Endothelial cell of hepatic sinusoid (primary cell): ENCODE data around the gene TUBA8.
"Not testable (repeated sequence)": the region's sequence is repeated elsewhere in the genome, so short reads cannot be mapped to it uniquely, and the experiment has no call there.

Experiments used
- in situ Hi-C: cut with HindIII; loops from 2 replicates; pipeline ENCODE4 v1.10.0; 2017; ENCODE audit warnings: low sequenced_read_pairs

TUBA8 gene

GRCh38 chr22:18123476-18124025 is 12.9 kb downstream of the TUBA8 start:
- in situ Hi-C loops: not testable (repeated sequence)

DNA sequence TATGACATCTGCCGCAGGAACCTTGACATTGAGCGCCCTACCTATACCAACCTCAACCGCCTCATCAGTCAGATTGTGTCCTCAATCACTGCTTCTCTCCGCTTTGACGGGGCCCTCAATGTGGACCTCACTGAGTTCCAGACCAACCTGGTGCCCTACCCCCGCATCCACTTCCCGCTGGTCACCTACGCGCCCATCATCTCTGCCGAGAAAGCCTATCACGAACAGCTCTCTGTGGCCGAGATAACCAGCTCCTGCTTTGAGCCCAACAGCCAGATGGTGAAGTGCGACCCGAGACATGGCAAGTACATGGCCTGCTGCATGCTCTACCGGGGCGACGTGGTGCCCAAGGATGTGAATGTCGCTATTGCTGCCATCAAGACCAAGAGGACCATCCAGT is 16.0 kb downstream of the TUBA8 start:
- in situ Hi-C loops: no loop called here

- in situ Hi-C loops: no loop called here
These were observed 19.4 kb downstream of the TUBA8 start for GRCh38 chr22:18130018-18130417.

GRCh38 chr22:18130699-18131429 is 20.3 kb downstream of the TUBA8 start:
- in situ Hi-C loops: no loop called here

DNA sequence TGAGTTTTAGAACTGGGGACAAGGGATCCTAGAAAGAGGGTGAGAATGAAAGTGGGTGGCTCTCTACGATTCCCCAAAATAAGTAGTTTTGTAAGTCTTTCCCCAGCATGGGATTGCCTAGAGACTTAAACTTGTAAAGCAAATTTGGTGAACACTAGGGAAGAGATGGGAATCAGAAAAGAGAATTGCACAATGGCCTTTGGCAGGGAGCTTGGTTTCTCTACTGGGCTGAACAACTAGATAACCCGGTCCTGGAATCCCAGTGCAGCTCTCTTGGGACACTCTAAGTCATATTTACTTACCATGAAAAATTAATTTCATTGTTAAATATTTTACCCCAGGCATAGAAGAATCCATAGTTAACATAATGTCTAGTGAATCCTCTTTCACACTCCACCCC is 22.8 kb downstream of the TUBA8 start:
- in situ Hi-C loops: no loop called here

DNA sequence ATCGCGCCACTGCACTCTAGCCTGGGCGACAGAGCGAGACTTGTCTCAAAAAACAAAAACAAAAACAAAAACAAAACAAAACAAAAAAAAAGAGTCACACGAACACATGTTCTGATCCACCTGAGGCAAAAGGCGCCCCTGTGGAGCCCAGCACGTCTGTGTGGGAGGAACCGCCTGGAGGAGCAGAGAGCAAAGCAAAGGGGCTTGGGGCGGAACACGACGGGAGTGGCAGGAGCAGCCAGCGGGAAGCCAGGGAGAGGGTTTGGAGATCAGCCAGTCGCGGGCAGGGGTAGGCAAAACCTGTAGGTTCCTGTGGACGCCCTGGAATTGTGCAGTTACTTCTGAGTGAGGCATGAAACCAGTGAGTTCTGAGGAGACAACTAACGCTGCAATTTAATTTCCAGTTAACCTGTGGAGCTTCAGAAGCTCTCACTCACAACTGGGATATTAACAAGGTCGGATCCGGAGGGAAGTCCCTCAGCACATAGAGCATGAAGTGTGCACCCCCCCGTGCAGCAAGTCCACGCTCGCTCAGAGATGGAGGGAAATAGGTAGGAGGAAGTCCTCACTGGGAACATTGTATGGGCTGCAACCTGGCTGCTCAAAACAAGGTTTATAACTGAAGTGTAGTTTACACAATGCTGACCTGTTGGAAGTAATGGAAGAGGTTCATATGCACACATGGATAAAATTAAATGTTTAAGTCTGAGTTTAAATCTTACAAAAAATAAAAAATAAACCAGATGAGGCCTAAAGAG is 26.1 kb downstream of the TUBA8 start:
- in situ Hi-C loops: no loop called here

DNA sequence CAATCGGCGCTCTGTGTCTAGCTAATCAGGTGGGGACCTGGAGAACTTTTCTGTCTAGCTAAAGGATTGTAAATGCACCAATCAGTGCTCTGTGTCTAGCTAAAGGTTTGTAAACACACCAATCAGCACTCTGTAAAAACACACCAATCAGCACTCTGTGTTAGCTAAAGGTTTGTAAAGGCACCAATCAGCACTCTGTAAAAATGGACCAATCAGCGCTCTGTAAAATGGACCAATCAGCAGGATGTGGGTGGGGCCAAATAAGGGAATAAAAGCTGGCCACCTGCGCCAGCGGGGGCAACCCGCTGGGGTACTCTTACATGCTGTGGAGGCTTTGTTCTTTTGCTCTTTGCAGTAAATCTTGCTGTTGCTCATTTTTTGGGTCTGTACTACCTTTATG is 30.4 kb downstream of the TUBA8 start:
- in situ Hi-C loops: not testable (repeated sequence)

DNA sequence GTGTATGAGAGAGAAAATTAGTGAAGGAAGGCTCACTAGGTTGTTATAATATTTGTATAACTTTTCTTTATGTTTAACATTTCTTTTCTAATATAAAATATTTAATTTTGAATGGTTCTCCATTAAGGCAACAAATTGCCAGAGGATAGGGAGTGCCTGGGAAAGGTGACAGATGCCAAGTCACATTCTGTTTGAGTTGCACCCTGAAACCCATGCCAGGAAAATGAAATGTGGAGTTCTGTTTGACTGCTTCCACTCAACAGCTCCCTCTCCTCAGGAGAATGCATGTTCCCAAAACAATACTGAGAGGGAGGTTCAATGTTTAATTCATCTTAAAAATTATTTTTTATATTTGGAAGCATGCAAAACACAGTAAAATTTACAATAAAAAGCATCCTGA is 33.5 kb downstream of the TUBA8 start:
- in situ Hi-C loops: no loop called here

DNA sequence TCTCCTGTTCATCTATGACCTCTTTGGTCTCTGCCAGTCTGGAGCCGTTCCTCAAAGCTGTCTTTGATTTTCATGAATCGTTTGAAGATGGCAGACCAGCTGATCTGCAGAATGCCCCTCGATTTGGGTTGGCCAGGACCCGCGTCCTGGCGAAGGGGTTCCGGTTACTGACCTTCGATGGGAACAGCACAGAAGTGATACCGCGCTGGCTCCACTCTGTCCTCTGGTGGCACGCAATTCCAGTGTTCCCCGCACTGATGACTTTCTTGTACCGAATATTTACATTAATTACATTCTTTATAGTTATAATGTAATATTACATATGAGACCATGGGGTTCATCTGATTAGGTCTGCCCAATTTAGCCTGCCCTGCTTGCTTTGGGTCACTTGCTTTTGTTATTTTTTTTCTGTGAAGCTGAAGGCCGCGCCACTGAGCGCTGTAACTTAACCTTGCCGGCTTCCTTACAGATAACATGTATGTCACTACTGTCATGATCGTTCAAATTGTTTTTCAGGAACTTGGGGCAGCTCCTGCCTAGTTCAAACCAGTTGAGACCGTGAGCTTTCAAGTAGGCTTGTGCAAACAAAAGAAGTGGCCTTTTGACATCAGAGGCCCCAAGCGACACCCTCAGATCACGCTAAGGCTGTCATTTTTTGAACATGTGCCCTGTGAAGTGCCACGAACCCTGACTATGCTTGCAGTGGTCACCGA is 35.2 kb downstream of the TUBA8 start:
- in situ Hi-C loops: no loop called here

DNA sequence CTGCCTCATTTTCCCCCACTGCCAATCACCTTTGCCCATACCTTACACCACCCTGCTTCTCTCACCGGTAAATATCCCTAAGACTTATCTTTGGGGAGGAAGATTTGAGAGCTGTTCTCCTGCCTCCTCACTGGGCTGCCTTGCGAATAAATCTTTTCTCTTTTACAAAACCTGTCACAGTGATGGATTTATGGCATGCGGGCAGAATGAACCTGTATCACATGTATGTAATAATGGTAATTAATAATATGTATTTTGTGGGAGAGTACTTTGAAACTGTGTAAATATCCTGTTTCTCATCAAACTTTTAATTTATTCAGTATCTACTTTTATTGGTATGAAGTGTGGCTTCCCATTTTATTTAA is 35.8 kb downstream of the TUBA8 start:
- in situ Hi-C loops: no loop called here

DNA sequence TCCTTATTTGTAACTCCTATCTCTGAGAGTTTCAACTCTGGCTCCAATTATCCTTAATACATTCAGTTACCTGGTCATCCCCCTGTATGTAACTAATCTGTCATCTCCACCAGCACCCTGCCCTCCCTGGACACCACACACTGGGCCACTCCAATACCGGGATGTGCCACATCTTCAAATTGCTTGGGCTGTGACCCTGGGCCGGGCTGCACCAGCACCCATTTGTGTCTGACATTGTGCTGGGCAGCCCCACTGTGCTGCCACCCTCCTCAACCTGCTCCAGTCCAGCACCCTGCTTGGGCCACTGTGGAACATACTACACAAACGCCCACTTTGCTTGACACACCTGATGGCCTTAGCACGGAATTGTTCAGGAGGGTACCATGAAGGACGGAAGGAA is 37.2 kb downstream of the TUBA8 start:
- in situ Hi-C loops: no loop called here

DNA sequence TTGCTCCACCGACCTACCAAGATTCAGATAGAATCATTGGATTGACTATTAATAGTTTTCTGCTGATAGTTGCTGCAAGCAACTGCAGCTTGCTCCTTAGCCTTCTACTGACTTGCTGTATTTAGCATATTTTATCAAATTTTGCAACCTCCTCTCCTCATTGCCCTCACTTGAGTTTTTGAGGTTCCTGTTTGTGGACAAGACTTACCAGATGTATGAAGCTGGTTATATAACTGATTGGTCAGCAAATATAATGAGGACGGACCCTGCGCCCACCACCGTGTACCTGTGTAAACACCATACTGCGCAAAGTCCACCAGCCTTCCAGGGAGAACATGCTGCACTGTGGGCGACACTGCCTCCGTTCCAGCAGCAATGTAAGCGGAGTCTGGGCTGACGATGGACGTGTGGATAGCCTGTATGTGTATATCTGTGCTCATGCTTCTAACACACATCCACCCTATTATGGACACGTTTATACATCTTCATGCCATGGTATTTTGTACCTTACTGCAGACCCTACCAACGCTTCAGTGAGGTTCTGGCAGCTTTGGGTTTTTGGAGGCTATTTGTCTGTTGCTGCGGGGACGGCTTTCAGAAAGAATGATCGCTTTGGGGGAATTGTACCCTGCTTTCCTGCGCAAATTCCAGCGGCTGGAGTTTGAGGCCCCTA is 37.8 kb downstream of the TUBA8 start:
- in situ Hi-C loops: no loop called here

GRCh38 chr22:18152519-18152918 is 41.9 kb downstream of the TUBA8 start:
- in situ Hi-C loops: no loop called here

- in situ Hi-C loops: no loop called here
These were observed 44.3 kb downstream of the TUBA8 start for GRCh38 chr22:18154821-18155390.

DNA sequence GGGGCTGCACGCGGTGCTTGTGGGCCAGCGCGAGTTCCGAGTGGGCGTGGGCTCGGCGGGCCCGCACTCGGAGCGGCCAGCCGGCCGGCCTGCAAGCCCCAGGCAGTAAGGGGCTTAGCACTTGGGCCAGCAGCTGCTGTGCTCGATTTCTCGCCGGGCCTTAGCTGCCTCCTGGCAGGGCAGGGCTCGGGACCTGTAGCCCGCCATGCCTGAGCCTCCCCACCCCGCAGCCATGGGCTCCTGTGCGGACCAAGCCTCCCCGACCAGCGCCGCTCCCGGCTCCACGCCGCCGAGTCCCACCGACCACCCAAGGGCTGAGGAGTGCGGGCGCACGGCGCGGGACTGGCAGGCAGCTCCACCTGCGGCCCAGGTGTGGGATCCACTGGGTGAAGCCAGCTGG is 44.9 kb downstream of the TUBA8 start:
- in situ Hi-C loops: not testable (repeated sequence)

DNA sequence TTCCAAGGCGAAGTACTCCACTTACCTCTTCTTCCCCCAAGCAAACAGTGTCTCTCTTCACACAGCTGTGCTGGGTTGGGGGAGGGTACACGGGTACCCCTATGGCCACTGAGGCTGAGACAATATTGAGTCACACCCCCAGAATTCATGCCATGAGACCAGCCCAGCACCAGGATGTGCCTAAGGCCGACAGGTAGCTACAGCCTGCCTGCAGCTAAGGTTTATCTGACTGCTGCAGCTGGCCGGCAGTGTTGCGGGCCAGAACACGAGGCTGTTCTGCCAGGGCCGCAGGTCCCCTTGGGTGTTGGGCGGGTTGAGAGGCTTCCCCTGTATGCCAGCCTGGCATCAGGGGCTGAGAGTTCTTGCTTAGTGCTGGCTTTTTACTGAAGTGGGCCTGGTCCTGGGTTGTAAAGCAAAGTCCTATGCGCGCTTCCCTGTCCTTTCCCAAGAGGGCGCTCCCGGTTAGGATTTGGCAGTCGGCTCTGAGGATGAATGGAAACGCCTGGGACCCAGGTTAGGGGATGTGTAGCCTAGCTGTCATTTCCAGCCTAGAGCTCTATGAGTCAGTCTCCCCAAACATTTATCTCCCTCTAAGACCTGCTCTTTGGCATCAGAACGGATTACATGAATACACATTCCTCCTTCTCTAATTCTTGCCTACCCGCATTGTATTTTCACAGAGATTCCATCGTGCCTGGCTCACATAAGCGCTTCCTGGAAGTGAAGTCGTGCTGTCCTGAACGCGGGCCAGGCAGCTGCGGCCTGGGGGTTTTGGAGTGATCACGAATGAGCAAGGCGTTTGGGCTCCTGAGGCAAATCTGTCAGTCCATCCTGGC is 46.5 kb downstream of the TUBA8 start:
- in situ Hi-C loops: no loop called here

GRCh38 chr22:18157714-18158028 is 47.1 kb downstream of the TUBA8 start:
- in situ Hi-C loops: no loop called here

DNA sequence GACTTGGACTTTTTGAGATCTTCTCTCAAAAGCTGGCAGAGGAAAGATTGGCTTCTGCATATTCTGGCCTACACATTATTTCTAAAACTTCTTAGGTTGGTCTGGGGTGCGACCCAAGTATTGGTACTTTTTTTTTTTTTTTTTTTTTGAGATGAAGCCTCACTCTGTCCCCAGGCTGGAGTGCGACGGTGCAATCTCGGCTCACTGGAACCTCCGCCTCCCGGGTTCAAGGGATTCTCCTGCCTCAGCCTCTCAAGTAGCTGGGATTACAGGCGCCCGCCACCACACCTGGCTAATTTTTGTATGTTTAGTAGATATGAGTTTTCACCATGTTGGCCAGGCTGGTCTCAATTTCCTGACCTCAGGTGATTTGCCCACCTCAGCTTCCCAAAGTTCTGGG is 50.0 kb downstream of the TUBA8 start:
- in situ Hi-C loops: not testable (repeated sequence)

GRCh38 chr22:18163843-18164242 is 53.2 kb downstream of the TUBA8 start:
- in situ Hi-C loops: not testable (repeated sequence)

GRCh38 chr22:18164584-18164983 is 54.0 kb downstream of the TUBA8 start:
- in situ Hi-C loops: not testable (repeated sequence)
